Endothelial cell of umbilical vein (primary cell): ENCODE data around the gene NKX2-4. TPM values are rescaled to one million over a fixed set of nuclear protein-coding genes. Genes with fewer than 3 reads are reported as not detected.

Experiments used
- BruUV-seq: library from RNA; stranded (reverse); fragments of 400-500 nt; replicated peaks from 2 replicates; lab custom pipeline; 2021; lab: Mats Ljungman, UMichigan
- CTCF ChIA-PET: fragments of 300-600, 350-600 bp; sonication (Branson Sonifier 250); formaldehyde crosslinking; loops from one replicate; lab custom pipeline; 2021; ENCODE audit warnings: antibody characterized with exemption, inconsistent platforms; lab: Charles Lee
- POLR2A ChIA-PET: fragments of 300-600, 350-600 bp; sonication (Branson Sonifier 250); formaldehyde crosslinking; loops from one replicate; lab custom pipeline; 2021; ENCODE audit warnings: antibody characterized with exemption, inconsistent platforms; lab: Charles Lee
- DNase-seq: peaks from one replicate; pipeline ENCODE4 v3.0.0-alpha.2; 2011; ENCODE audit warnings: low read depth, low spot score
- FAIRE-seq: peaks from 2 replicates; lab custom pipeline; 2011; peaks lifted over from hg19 to GRCh38; lab: Jason Lieb, UNC
- H2AFZ ChIP-seq: 2 replicates; pipeline ENCODE4 v1.6.0; 2012; ENCODE audit warnings: low read depth, low read length, control low read depth, inconsistent platforms
- H3K27ac ChIP-seq: 2 replicates; pipeline ENCODE4 v1.5.1; 2011; ENCODE audit warnings: low read depth, mild to moderate bottlenecking, control low read depth, low read length, moderate library complexity; ENCODE audit not compliant: insufficient read depth
- H3K27me3 ChIP-seq, 2 experiments: 2 replicates each; pipeline versions ENCODE4 v1.6.0 to v1.6.1; 2011; ENCODE audit warnings: low read length in 2 of 2, mixed read lengths in 1 of 2; ENCODE audit not compliant: control insufficient read depth in 2 of 2, insufficient read depth in 2 of 2
- H3K36me3 ChIP-seq, 2 experiments: 2 replicates in 1 of 2; 3 replicates in 1 of 2; pipeline ENCODE4 v1.5.1; 2011; ENCODE audit warnings: low read length in 2 of 2, mild to moderate bottlenecking in 1 of 2, moderate library complexity in 1 of 2; ENCODE audit not compliant: control insufficient read depth in 2 of 2, insufficient read depth in 2 of 2; ENCODE audit errors: extremely low read depth in 1 of 2
- H3K4me1 ChIP-seq: 3 replicates; pipeline ENCODE4 v1.5.1; 2011; ENCODE audit warnings: mild to moderate bottlenecking, low read length; ENCODE audit not compliant: control insufficient read depth, insufficient read depth; ENCODE audit errors: extremely low read depth
- H3K4me2 ChIP-seq: 2 replicates; pipeline ENCODE4 v1.6.1; 2011; ENCODE audit warnings: low read length, control low read depth, mixed read lengths; ENCODE audit not compliant: insufficient read depth
- H3K4me3 ChIP-seq, 3 experiments: fragments of 200-600 bp in 1 of 3; sonication (generic), shearing (Covaris generic) in 1 of 3; replicated peaks in 1 of 3; 2 replicates each; pipeline ENCODE4 v1.5.1; 2011 to 2016; ENCODE audit warnings: control low read depth in 3 of 3, low read length in 3 of 3, mild to moderate bottlenecking in 2 of 3, inconsistent platforms in 1 of 3, low read depth in 1 of 3, moderate library complexity in 1 of 3; ENCODE audit not compliant: insufficient read depth in 1 of 3
- H3K79me2 ChIP-seq: 2 replicates; pipeline ENCODE4 v1.6.0; 2012; ENCODE audit warnings: low read length, inconsistent platforms; ENCODE audit not compliant: control insufficient read depth, insufficient read depth
- H3K9ac ChIP-seq: replicated peaks from 2 replicates; pipeline ENCODE3; 2011; ENCODE audit warnings: low read length, control low read depth; ENCODE audit not compliant: insufficient read depth; ENCODE audit errors: extremely low read depth
- H3K9me1 ChIP-seq: replicated peaks from 3 replicates; pipeline ENCODE4 v1.6.0; 2011; ENCODE audit warnings: mild to moderate bottlenecking, low read length; ENCODE audit not compliant: control insufficient read depth, insufficient read depth; ENCODE audit errors: extremely low read depth
- H3K9me3 ChIP-seq: replicated peaks from 2 replicates; pipeline ENCODE4 v1.5.1; 2012; ENCODE audit warnings: low read length, inconsistent platforms; ENCODE audit not compliant: control insufficient read depth, insufficient read depth
- H4K20me1 ChIP-seq: replicated peaks from 2 replicates; pipeline ENCODE3; 2011; ENCODE audit warnings: mild to moderate bottlenecking, low read length; ENCODE audit not compliant: control insufficient read depth, insufficient read depth; ENCODE audit errors: extremely low read depth
- CTCF ChIP-seq, 2 donors: IDR thresholded peaks; 1 replicate in 1 of 2; 2 replicates in 1 of 2; pipeline ENCODE4 v1.5.1; 2011; ENCODE audit warnings: low read length in 2 of 2, mild to moderate bottlenecking in 2 of 2, moderate library complexity in 2 of 2, control low read depth in 1 of 2, inconsistent platforms in 1 of 2, low read depth in 1 of 2; ENCODE audit not compliant: insufficient read depth in 1 of 2; ENCODE audit errors: extremely low read depth in 1 of 2
- EZH2 ChIP-seq: IDR thresholded peaks from 2 replicates; pipeline ENCODE4 v1.6.1; 2012; ENCODE audit warnings: borderline replicate concordance, low read depth, mild to moderate bottlenecking, moderate library complexity, low read length, inconsistent platforms; ENCODE audit not compliant: severe bottlenecking
- FOS ChIP-seq: IDR thresholded peaks from 2 replicates; pipeline ENCODE4 v1.6.1; 2011; ENCODE audit warnings: mild to moderate bottlenecking, low read length, moderate library complexity, borderline replicate concordance; ENCODE audit not compliant: insufficient read depth
- GATA2 ChIP-seq: IDR thresholded peaks from 2 replicates; pipeline ENCODE4 v1.7.0; 2011; ENCODE audit warnings: low read depth, mild to moderate bottlenecking, moderate library complexity, mixed read lengths, low read length; ENCODE audit not compliant: insufficient read length, insufficient read depth
- JUN ChIP-seq: IDR thresholded peaks from 2 replicates; pipeline ENCODE4 v1.6.1; 2011; ENCODE audit warnings: borderline replicate concordance, low read depth; ENCODE audit not compliant: insufficient read length, insufficient read depth
- MAX ChIP-seq: IDR thresholded peaks from 2 replicates; pipeline ENCODE4 v1.6.1; 2011; ENCODE audit not compliant: insufficient read depth, insufficient read length
- MYC ChIP-seq: IDR thresholded peaks from one replicate; pipeline ENCODE4 v1.6.1; 2011; ENCODE audit warnings: mild to moderate bottlenecking, low read depth, low read length
- POLR2A ChIP-seq: IDR thresholded peaks from 2 replicates; pipeline ENCODE4 v1.6.1; 2012; ENCODE audit warnings: low read depth, mild to moderate bottlenecking, control low read depth, low read length
- POLR2AphosphoS5 ChIP-seq: IDR thresholded peaks from 2 replicates; pipeline ENCODE4 v1.6.1; 2012; ENCODE audit warnings: low read depth, mild to moderate bottlenecking, control low read depth, low read length, moderate library complexity; ENCODE audit not compliant: insufficient read depth
- dilution Hi-C: fragments of 300-500 bp; cut with MboI; formaldehyde crosslinking; loops from one replicate; pipeline ENCODE4 v1.15.0; 2019; ENCODE audit warnings: low sequenced_read_pairs; ENCODE audit not compliant: extremely low pct_ligation_motif_present
- intact Hi-C: fragments of 100-400 bp; cut with micrococcal nuclease; formaldehyde crosslinking; loops from one replicate; pipeline ENCODE4 v1.10.0; 2022
- polyA plus RNA-seq, 4 experiments: library from polyadenylated mRNA; depleted of rRNA in 3 of 4; stranded (reverse) in 3 of 4; unstranded in 1 of 4; fragments of >200 nt; gene quantifications; 2 replicates each; pipeline versions ENCODE4 v1.2.1 to v1.2.3, GENCODE V29; 2011 to 2012; ENCODE audit warnings: missing spikeins in 1 of 4
- total RNA-seq: library from RNA; stranded (reverse); gene quantifications from 2 replicates; pipeline ENCODE4 v1.2.3, GENCODE V29; 2021

Gene NKX2-4
- total and polyA plus RNA-seq, 2 donors (not counting 3 experiments of a cell fraction or from before 2014, with no cell fraction given): not detected

- intact Hi-C loops: loop anchor here (2.0 kb wide), 1 partner anchor 134 kb away; the partner anchor contains the start of gene XRN2
- H3K27me3 ChIP-seq: no peaks in the 10 kb centered on the region
- H3K27ac ChIP-seq: no peak overlapping the region
- dilution Hi-C loops: no loop called here
- no peaks in the 10 kb centered on the region for H3K79me2 ChIP-seq
- H2AFZ ChIP-seq: no peak overlapping the region
- H3K9me1 ChIP-seq: no peaks in the 10 kb centered on the region
- no peak overlapping the region for H3K9ac ChIP-seq
- no peak for TF ChIP-seq GATA2
- no peak for TF ChIP-seq POLR2A
- TF ChIP-seq CTCF (IDR thresholded peaks at IDR 0.05; ENCODE audit: extremely low read depth in 1 of 2, insufficient read depth in 1 of 2, low read depth in 1 of 2, low read length in 2 of 2): no peak
- TF ChIP-seq JUN: no peak
- TF ChIP-seq POLR2AphosphoS5: no peak
- TF ChIP-seq FOS: no peak
- no peak for TF ChIP-seq MAX
- TF ChIP-seq MYC: no peak
- no peak for TF ChIP-seq EZH2
- H4K20me1 ChIP-seq: no peaks in the 10 kb centered on the region
- no peak overlapping the region for H3K4me2 ChIP-seq
- FAIRE-seq: no peak
- ChIA-PET CTCF (no interaction called here), POLR2A (no interaction called here)
- H3K36me3 ChIP-seq: no peaks in the 10 kb centered on the region
- peaks cover 13% of the 10 kb centered on the region for H3K4me1 ChIP-seq
- no peak overlapping the region for H3K4me3 ChIP-seq
- DNase-seq: no peak
- H3K9me3 ChIP-seq: no peaks in the 10 kb centered on the region
- no TSS peak for BruUV-seq
These were observed 39.9 kb upstream of the NKX2-4 start for GRCh38 chr20:21437248-21437647.
